ENCODE results near the gene THSD1. TPM values are rescaled to one million over a fixed set of nuclear protein-coding genes. Genes with fewer than 3 reads are reported as not detected.

THSD1 gene
- total RNA-seq, 1 experiment from 2014 or later = 0.39 TPM

GRCh38 chr13:52454820-52455676 lies 49.1 kb upstream of the THSD1 start, which contains the start of gene CKAP2 (continued):
- TF ChIP-seq ATF1 (CRISPR knock-in tag; IDR thresholded peaks at IDR 0.05) (0 out of 2 replicates have a peak, but pooled peaks have one; percentile 20), HMGA2 (CRISPR knock-in tag; IDR thresholded peaks at IDR 0.05) (no peak), NFATC4 (CRISPR knock-in tag; IDR thresholded peaks at IDR 0.05) (no peak), JUN (CRISPR knock-in tag; IDR thresholded peaks at IDR 0.05) (no peak), ZSCAN18 (CRISPR knock-in tag; IDR thresholded peaks at IDR 0.05) (no peak)

GRCh38 chr13:52454459-52454819 lies 48.5 kb upstream of the THSD1 start:
- TF ChIP-seq PRDM15 (CRISPR knock-in tag; IDR thresholded peaks at IDR 0.05) = peak; percentile 77
- TF ChIP-seq HMGA2 (CRISPR knock-in tag; IDR thresholded peaks at IDR 0.05) = no peak
- no peak for TF ChIP-seq JUN (CRISPR knock-in tag; IDR thresholded peaks at IDR 0.05)
- TF ChIP-seq ZNF263 (CRISPR knock-in tag; IDR thresholded peaks at IDR 0.05; ENCODE audit: low read depth) = no peak
- no peak for TF ChIP-seq ZNF671 (CRISPR knock-in tag; IDR thresholded peaks at IDR 0.05)
- Mint-ChIP-seq H3K27me3 (ENCODE audit: low read depth) (no peaks in the 10 kb centered on the region), H3K9me3 (no peaks in the 10 kb centered on the region), H3K27ac (peak overlapping the region; percentile 46), H3K4me1 (peaks cover 23% of the 10 kb centered on the region), H3K36me3 (peaks cover 25% of the 10 kb centered on the region), H3K4me3 (peak overlapping the region; percentile 92)
- POLR2A ChIA-PET = no interaction called here
- ATAC-seq (no peak), DNase-seq (ENCODE audit: low spot score) (no peak)
- CTCF ChIA-PET = no interaction called here

GRCh38 chr13:52452470-52452869 lies 46.5 kb upstream of the THSD1 start:
- no peak overlapping the region for H3K4me3 Mint-ChIP-seq
- DNase-seq (ENCODE audit: low spot score) (no peak), ATAC-seq (no peak)
- no peaks in the 10 kb centered on the region; the same call in 1 of the 2 replicates for H3K27me3 Mint-ChIP-seq (ENCODE audit: low read depth)
- H3K9me3 Mint-ChIP-seq = no peaks in the 10 kb centered on the region
- TF ChIP-seq TEAD1 (CRISPR knock-in tag; IDR thresholded peaks at IDR 0.05) (no peak), ZBTB21 (CRISPR knock-in tag; IDR thresholded peaks at IDR 0.05; ENCODE audit: borderline replicate concordance) (no peak), ZMAT4 (CRISPR knock-in tag; IDR thresholded peaks at IDR 0.05) (no peak), KAT7 (CRISPR knock-in tag; IDR thresholded peaks at IDR 0.05; ENCODE audit: borderline replicate concordance) (no peak), ZNF232 (CRISPR knock-in tag; IDR thresholded peaks at IDR 0.05) (no peak), USF1 (CRISPR knock-in tag; IDR thresholded peaks at IDR 0.05) (no peak), SMAD4 (CRISPR knock-in tag; IDR thresholded peaks at IDR 0.05) (no peak)
- H3K4me1 Mint-ChIP-seq = peaks cover 29% of the 10 kb centered on the region
- ChIA-PET CTCF (interaction anchor here (0.7 kb wide), 1 partner anchor 736 kb away, joined by 3 read pairs; no protein-coding TSS in a partner anchor), POLR2A (no interaction called here)
- no peak overlapping the region for H3K27ac Mint-ChIP-seq
- H3K36me3 Mint-ChIP-seq = peaks cover 14% of the 10 kb centered on the region
